ENCODE results near the gene SUGCT. TPM values are rescaled to one million over a fixed set of nuclear protein-coding genes. Genes with fewer than 3 reads are reported as not detected.
A peak's percentile ranks its signal among the peaks of the same experiment; 100 is the strongest.
"Not testable (repeated sequence)": the region's sequence is repeated elsewhere in the genome, so short reads cannot be mapped to it uniquely, and the experiment has no call there.

SUGCT gene
- total RNA-seq, 1 experiment from 2014 or later, result 4.6 TPM

GRCh38 chr7:40213856-40214255 is 79.1 kb downstream of the SUGCT start (continued):
- no peak for TF ChIP-seq NR3C1 (CRISPR knock-in tag; conservative IDR thresholded peaks at IDR 0.05; ENCODE audit: low read depth)
- TF ChIP-seq GABPB1 (CRISPR knock-in tag; IDR thresholded peaks at IDR 0.05), result no peak
- TF ChIP-seq IRF1 (CRISPR knock-in tag; IDR thresholded peaks at IDR 0.05), result no peak
- no peak for TF ChIP-seq HMGXB4 (CRISPR knock-in tag; IDR thresholded peaks at IDR 0.05)
- no peak for TF ChIP-seq CTCF (IDR thresholded peaks at IDR 0.05)
- TF ChIP-seq TEAD1 (CRISPR knock-in tag; IDR thresholded peaks at IDR 0.05), result no peak

- DNase-seq (ENCODE audit: low spot score); POLR2A ChIA-PET; H3K27me3 Mint-ChIP-seq (ENCODE audit: low read depth); H3K4me1 Mint-ChIP-seq; H3K27ac Mint-ChIP-seq; H3K4me3 Mint-ChIP-seq; CTCF ChIA-PET; ATAC-seq: not testable (repeated sequence)
- peaks cover 22% of the 10 kb centered on the region for H3K36me3 Mint-ChIP-seq
- peak; percentile 50 for TF ChIP-seq NFYB (CRISPR knock-in tag; conservative IDR thresholded peaks at IDR 0.05; ENCODE audit: low read depth)
- H3K9me3 Mint-ChIP-seq, result peaks cover 18% of the 10 kb centered on the region
Observed at GRCh38 chr7:40218612-40219011, 83.8 kb downstream of the SUGCT start.

GRCh38 chr7:40219917-40220316 is 85.1 kb downstream of the SUGCT start:
- Mint-ChIP-seq H3K4me1 (no peaks in the 10 kb centered on the region), H3K9me3 (peaks cover 18% of the 10 kb centered on the region), H3K27ac (no peak overlapping the region), H3K27me3 (ENCODE audit: low read depth) (no peaks in the 10 kb centered on the region), H3K36me3 (peaks cover 22% of the 10 kb centered on the region), H3K4me3 (no peak overlapping the region)
- CTCF ChIA-PET, result no interaction called here
- POLR2A ChIA-PET, result no interaction called here
- DNase-seq (ENCODE audit: low spot score), result no peak
- TF ChIP-seq MLX (CRISPR knock-in tag; IDR thresholded peaks at IDR 0.05) (no peak), ZNF532 (CRISPR knock-in tag; IDR thresholded peaks at IDR 0.05; ENCODE audit: borderline replicate concordance) (no peak), MYBL2 (CRISPR knock-in tag; IDR thresholded peaks at IDR 0.05) (no peak), FOXP4 (CRISPR knock-in tag; IDR thresholded peaks at IDR 0.05) (no peak), SP1 (CRISPR knock-in tag; conservative IDR thresholded peaks at IDR 0.05) (no peak), NR3C1 (CRISPR knock-in tag; conservative IDR thresholded peaks at IDR 0.05; ENCODE audit: low read depth) (no peak), SOX15 (CRISPR knock-in tag; IDR thresholded peaks at IDR 0.05) (no peak), ELF4 (CRISPR knock-in tag; IDR thresholded peaks at IDR 0.05; ENCODE audit: low read depth) (no peak), RELA (CRISPR knock-in tag; IDR thresholded peaks at IDR 0.05; ENCODE audit: borderline replicate concordance) (no peak), HMGXB4 (CRISPR knock-in tag; IDR thresholded peaks at IDR 0.05) (no peak), PRDM15 (CRISPR knock-in tag; IDR thresholded peaks at IDR 0.05) (no peak)
- no peak for ATAC-seq
